HG03442 (cell line): ENCODE data around the gene ABCG2.
A peak's percentile ranks its signal among the peaks of the same experiment; 100 is the strongest.
"Not testable (repeated sequence)": the region's sequence is repeated elsewhere in the genome, so short reads cannot be mapped to it uniquely, and the experiment has no call there.

Experiments
- ATAC-seq: cut with Tn5 transposase; IDR thresholded peaks from one replicate; pipeline ENCODE4 v1.9.1; 2021; ENCODE audit warnings: mild to moderate bottlenecking, moderate library complexity; ENCODE audit not compliant: unreplicated experiment

ABCG2 gene

GRCh38 chr4:88169298-88169697 is 10.9 kb upstream of the ABCG2 start:
- no peak for ATAC-seq

GRCh38 chr4:88166608-88167007 is 8.2 kb upstream of the ABCG2 start:
- no peak for ATAC-seq

DNA sequence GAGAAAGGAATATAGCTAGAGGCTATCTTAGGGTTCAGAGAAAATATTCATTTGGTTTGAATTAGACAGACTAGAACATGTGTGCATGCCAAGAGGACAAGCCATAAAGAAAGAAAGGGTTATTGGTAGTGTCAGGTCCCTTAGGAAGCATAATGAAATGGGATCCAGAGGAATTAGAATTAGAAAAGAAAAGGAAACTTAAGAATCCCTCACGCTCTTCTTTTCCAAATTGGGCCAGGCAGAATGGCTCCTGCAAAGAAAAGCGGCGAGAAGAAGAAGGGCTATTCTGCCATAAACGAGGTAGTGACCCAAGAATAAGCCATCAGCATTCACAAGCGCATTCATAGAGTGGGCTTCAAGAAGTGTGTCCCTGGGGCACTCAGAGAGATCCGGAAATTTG is 4.9 kb upstream of the ABCG2 start:
- no peak for ATAC-seq

- ATAC-seq, result no peak
Measured at GRCh38 chr4:88162626-88163025, 4.2 kb upstream of the ABCG2 start.

GRCh38 chr4:88159229-88159725 is 838 bp upstream of the ABCG2 start:
- peak; percentile 40 for ATAC-seq

DNA sequence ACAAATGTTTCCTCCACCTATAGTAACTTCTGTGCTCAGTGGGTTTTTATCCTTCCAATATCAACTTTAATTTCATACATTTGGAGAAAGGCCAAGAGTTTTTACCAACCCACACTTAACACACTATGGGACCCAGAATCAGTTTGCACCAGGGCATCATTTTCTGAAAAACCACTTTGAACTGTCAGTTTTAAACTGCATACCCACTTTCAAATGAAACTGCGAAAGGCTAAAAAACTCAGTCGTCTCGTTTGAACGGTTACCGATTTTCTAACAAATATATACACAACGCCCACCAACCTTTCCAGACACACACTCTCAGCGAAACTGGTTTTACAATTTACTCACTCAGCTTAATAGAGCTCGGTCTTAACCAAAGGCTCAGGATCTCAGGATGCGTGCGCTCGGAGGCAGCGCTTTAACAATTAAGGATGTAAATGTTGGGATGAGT is 376 bp downstream of the ABCG2 start:
- ATAC-seq, result peak; percentile 29

GRCh38 chr4:88152331-88152730 is 6.1 kb downstream of the ABCG2 start:
- not testable (repeated sequence) for ATAC-seq

DNA sequence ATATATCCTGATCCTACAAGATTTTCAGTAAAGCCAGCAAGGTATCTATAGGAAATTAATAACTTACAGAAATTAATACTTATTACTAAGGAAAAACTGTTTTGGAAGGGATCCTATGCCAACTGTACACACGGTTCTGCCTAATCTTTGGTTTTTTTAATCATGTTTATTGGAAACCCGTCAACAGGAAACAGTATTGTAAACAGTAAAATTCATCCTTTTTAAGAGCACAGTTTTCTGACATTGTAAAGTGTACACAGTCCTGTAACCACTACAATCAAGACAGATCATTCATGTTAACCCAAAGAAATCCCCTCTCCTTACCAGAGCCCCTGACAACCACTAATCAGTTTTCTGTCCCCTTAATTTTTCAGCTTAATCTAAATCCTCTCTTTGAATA is 9.9 kb downstream of the ABCG2 start:
- ATAC-seq, result no peak

DNA sequence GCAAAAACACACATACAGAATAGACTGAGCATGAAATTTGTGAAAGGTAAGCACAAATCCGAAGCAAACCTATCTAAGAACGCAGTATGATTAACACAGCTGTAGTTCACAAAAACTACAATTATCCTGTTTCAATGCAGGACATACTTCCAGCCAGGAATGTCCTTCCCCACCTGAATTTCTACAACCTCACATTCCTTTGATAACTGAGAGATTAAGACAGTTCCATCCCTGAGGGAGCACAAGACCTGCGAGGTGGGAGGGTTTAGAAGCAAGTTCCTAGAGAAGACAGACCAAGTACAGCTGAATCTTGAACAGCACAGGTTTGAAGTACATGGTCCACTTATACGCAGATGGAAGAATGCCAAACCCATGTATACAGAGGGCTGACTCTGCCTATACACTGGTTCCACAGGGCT is 10.6 kb downstream of the ABCG2 start:
- ATAC-seq, result no peak

DNA sequence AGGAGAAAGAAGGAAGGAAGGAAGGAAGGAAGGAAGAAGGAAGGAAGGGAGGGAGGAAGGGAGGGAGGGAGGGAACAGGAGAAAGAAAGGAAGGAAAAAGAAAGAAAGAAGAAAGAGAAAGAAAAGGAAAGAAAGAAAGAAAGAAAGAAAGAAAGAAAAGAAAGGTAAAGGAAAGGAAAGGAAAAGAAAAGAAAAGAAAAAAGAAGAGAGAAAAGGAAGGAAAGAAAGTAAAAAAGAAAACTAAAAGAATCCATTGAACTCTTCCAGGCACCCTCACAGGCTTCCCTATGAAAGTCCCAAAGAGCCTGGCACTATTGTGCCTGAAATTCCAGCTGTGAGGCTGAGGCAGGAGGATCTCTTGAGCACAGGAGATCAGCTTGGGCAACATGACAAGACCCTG is 11.5 kb downstream of the ABCG2 start:
- no peak for ATAC-seq

- ATAC-seq, result no peak
Measured at GRCh38 chr4:88144866-88145300, 13.6 kb downstream of the ABCG2 start.

GRCh38 chr4:88144048-88144447 is 14.4 kb downstream of the ABCG2 start:
- no peak for ATAC-seq

- ATAC-seq, result no peak
Measured at GRCh38 chr4:88143504-88143903, 14.9 kb downstream of the ABCG2 start.

DNA sequence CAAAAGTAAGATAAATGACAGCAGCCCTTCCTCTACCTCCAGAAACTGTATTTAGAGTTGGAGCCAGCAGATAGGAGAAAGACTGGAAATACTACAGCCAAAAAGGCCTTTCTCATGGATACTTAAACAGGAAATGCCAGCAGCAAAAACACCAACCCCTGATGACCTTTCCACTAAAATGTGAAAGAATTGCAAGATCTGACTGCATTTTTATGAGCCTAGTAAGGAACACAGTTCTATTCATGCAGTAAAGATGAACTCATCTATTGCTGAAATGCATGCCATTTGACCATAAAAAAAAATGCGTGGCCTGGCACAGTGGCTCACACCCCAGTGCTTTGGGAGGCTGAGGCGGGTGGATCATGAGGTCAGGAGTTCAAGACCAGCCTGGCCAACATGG is 19.9 kb downstream of the ABCG2 start:
- no peak for ATAC-seq

GRCh38 chr4:88137112-88137511 is 21.3 kb downstream of the ABCG2 start:
- ATAC-seq, result no peak

GRCh38 chr4:88136249-88136648 is 22.2 kb downstream of the ABCG2 start:
- no peak for ATAC-seq

GRCh38 chr4:88135356-88135663 is 23.1 kb downstream of the ABCG2 start:
- ATAC-seq, result no peak

DNA sequence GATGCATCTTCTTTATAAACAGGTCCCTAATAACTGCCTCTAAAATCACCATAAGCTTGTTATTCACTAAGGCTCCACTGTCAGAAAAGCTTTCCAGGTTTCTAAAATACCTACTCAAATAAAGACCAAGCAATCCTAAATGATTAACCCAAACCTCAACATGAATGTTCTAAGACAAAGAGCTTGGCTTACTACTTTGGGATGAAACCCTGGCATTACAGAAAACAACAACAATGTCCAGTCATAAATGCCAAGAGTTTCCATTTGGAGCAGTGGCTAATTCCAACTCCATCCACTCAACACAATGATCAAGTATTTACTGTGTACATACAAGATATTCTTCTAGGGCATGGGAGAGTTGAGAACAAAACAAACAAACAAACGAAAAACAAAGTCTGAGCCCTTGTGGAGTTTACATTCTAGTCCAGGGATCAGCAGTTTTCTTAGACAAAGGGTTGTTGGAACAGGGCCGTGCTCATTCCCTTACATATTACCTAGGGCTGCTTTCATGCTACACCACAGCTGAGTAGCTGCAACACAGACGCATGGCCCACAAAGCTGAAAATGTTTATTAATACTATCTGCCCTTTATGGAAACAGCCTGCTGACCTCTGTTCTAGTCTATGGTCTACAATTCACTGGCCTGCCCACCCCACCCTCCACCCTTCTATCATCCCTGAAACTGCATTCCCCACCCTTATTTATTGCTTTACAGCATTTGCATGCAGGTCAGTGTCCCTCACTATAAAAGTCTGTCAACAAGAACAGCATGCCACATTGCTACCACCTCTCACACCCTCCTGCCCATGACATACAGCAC is 23.7 kb downstream of the ABCG2 start:
- ATAC-seq, result no peak

- ATAC-seq, result no peak
Measured at GRCh38 chr4:88134111-88134510, 24.3 kb downstream of the ABCG2 start.

- ATAC-seq, result no peak
Measured at GRCh38 chr4:88130544-88131305, 27.7 kb downstream of the ABCG2 start.

GRCh38 chr4:88130003-88130402 is 28.4 kb downstream of the ABCG2 start:
- ATAC-seq, result no peak

GRCh38 chr4:88122260-88122659 is 36.2 kb downstream of the ABCG2 start:
- ATAC-seq, result not testable (repeated sequence)
